Activated naive CD4-positive, alpha-beta T cell treated with anti-CD3 and anti-CD28 coated beads, Interleukin-2, amount 50 U/mL, for 72 hours (primary cell): ENCODE measurements around the gene SDHA. TPM values are rescaled to one million over a fixed set of nuclear protein-coding genes. Genes with fewer than 3 reads are reported as not detected.

Experiments
- ATAC-seq, 2 donors: fragments of 150-1000 bp; cut with Tn5 transposase; 2 replicates each; pipeline ENCODE4 v1.10.0; 2021; ENCODE audit warnings: mild to moderate bottlenecking in 2 of 2, moderate library complexity in 2 of 2
- DNase-seq, 2 donors: peaks; one replicate each; pipeline ENCODE4 v3.0.0; 2021 to 2022; ENCODE audit warnings: low spot score in 2 of 2
- H3K27ac Mint-ChIP-seq, 2 donors: one replicate each; pipeline ENCODE4 v1.8.0; 2022; ENCODE audit warnings: mild to moderate bottlenecking in 2 of 2, mixed read lengths in 2 of 2
- H3K36me3 Mint-ChIP-seq, 2 donors: one replicate each; pipeline ENCODE4 v1.8.0; 2022; ENCODE audit warnings: mixed read lengths in 2 of 2
- H3K9me3 Mint-ChIP-seq, 2 donors: one replicate each; pipeline ENCODE4 v1.8.0; 2022; ENCODE audit warnings: mixed read lengths in 2 of 2
- total RNA-seq, 2 donors: library from RNA; stranded (reverse); gene quantifications; one replicate each; pipeline ENCODE4 v1.2.3, GENCODE V29; 2022

Gene SDHA
- total RNA-seq, 2 donors from 2014 or later = 156 to 198 TPM

DNA sequence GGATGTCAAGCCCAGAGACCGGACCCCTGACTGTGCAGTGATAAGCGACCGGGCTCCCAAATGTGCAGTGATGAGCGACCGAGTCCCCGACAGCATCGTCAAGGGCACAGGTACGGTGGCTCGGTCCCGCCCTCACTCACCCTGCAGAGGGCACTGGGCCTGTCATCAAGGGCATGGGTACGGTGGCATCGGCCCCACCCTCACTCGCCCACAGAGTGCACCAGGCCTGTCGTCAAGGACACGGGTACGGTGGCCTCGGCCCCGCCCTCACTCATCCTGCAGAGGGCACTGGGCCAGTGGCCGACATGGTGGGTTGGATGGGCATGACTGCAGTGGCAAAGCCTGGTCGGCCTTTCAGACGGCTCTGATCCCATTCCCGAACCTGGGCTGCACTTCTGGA lies 36.6 kb upstream of the SDHA start:
- no peak overlapping the region for H3K27ac Mint-ChIP-seq
- ATAC-seq (no peak), DNase-seq (no peak)
- no peaks in the 10 kb centered on the region for H3K9me3 Mint-ChIP-seq
- no peaks in the 10 kb centered on the region for H3K36me3 Mint-ChIP-seq

DNA sequence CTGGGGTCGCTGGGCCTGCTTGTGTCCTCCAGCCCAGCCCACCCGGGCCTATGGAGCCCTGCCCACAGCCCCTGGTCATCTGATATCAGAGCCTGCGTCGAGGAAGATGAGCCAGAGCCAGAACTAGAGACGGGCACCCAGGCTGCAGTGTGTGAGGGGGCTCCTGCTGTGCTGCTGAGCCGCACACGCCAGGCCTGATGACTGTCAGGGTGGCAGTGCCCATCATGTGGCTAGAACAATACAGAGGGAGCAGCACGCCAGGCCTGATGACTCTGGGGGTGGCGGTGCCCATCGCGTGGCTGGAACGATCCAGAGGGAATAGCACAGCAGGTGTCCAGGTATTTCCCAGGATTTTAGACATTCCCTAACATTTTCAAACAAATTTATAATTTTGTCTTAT lies 36.0 kb upstream of the SDHA start:
- no peaks in the 10 kb centered on the region for H3K36me3 Mint-ChIP-seq
- H3K9me3 Mint-ChIP-seq = no peaks in the 10 kb centered on the region
- H3K27ac Mint-ChIP-seq = peak overlapping the region in 1 of 2 donors; percentile 10
- ATAC-seq (no peak), DNase-seq (no peak)

DNA sequence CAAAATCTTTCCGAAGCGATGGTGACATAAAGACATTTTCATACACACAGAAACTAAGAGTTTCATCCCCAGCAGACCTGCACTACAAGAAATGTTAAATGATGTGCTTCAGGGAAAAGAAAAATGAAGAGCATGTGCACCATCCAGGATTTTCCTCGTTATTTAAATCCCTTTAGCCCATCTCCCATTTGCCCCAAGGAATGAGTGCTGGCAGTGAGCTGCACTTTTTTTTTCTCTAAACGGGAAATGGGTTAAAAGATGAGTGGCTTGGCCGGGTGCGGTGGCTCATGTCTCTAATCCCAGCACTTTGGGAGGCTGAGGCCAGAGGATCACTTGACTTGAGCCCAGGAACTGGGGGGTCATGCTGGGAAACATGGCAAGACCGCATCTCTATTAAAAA lies 33.6 kb upstream of the SDHA start:
- no peak for DNase-seq
- no peaks in the 10 kb centered on the region for H3K9me3 Mint-ChIP-seq
- H3K27ac Mint-ChIP-seq = no peak overlapping the region
- no peaks in the 10 kb centered on the region for H3K36me3 Mint-ChIP-seq
- no peak for ATAC-seq

DNA sequence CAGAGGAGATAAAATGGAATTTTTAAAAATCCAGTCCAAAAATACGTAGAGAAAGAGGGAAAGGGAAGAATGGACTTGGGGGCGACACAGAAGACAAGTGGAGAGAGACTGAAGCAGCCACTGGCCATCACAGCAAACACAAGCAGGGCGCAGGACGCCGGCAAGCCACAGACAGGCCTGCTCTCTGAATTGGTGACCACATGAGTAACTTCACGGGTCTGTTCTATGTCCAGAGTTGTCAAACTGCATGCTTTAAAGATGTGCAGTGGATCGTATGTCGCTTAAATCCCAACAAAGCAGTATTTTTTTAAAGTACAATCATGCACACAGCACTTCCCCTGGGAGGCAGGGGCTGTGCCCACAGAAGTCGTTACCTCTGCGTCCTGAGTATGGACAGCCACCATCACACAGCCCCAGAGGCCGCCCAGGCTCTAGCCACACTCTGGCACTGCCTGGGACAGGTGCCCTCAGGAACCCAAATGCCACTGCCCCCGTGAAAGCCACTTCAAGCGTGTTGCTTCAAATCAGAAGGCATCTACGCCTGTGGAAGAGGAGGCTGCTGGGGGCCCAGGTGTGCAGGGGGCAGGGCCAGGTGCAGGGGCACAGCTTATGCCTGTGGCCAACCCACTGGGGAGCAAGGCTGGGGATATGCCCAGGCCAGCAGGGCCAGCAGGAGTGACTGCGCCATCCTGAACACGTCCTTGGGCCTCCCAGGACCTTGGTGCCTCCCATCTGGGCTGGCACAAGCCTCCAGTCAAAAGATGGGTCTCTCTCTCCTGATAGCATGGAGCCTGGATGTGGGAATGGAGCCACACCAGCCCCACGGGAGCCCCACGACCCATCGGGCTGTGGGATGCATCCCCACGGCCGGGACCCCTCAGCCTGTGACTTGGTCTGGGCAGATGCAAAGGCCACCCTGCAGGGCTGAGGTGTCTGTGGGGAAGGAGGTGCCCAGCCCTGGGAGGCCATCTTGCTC lies 32.7 kb upstream of the SDHA start:
- H3K27ac Mint-ChIP-seq = no peak overlapping the region
- ATAC-seq = no peak

DNA sequence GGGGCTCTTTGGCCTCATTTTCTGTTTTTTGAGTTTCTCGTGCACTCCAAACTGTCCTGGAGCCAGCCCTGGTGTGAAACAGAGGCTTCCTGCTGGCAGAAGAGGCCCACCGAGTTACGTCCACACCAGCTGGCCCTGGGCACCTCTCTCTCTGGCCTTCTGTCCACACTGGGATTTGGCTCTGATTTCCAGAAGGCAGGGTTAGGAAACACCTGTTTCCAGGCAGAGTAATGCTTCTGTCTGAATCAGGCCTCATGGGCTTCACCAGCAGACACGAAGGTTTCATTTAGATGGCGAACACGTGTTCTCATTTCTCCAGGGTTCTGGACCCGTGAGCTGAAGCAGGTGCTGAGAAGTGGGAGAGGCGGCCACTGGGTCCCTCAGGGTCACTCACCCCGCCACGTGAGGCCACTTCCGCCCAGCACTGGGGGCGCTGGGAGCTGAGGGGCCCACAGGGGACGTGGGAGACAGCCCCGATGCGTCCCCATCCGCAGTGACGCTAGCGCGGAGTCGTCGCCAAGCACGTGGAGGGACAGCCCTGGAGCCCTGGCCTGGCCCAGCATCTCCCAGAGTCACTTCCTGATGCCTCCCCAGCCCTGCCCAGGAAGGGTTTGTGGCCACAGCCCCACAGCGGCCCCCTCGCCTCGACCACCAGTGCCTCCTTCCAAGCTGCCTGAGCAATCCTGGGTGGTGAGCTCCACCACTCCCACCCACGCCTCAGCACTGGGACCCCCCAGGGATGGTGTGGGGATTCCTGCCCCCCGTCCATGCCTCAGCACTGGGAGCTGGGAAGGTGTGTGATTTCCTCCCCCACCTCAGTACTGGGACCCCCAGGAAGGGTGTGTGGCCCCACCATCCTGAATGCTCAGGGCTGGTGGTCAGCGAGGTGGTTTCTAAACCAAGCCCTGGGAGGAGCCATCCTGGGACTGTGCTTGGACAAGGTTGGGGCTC lies 31.8 kb upstream of the SDHA start:
- H3K9me3 Mint-ChIP-seq = no peaks in the 10 kb centered on the region
- no peak for ATAC-seq
- DNase-seq = no peak
- H3K27ac Mint-ChIP-seq = no peak overlapping the region
- H3K36me3 Mint-ChIP-seq = no peaks in the 10 kb centered on the region

More for the DNA sequence above, 32.7 kb upstream of the SDHA start:
- DNase-seq = no peak
- no peaks in the 10 kb centered on the region for H3K36me3 Mint-ChIP-seq
- no peaks in the 10 kb centered on the region for H3K9me3 Mint-ChIP-seq

DNA sequence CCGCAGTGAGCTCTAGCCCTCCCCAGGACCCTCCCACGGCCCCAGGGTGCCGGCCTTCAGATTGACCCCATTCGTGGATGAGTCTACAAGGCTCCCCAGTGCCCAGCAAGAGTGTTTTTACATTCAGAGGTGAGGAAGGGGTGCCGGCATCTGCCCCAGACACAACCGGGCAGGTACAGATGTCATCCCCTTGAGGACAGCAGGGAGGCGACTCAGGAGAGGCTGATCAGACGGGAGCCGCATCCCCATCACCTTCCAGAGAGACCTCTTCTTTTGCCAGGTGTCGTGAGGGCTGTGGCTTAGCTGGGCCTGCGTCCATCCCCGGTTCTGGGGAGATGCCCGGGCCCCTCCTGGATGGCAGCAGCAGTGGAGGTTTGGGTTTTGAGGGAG lies 31.1 kb upstream of the SDHA start:
- Mint-ChIP-seq H3K9me3 (no peaks in the 10 kb centered on the region), H3K36me3 (no peaks in the 10 kb centered on the region), H3K27ac (no peak overlapping the region)
- DNase-seq (no peak), ATAC-seq (no peak)

DNA sequence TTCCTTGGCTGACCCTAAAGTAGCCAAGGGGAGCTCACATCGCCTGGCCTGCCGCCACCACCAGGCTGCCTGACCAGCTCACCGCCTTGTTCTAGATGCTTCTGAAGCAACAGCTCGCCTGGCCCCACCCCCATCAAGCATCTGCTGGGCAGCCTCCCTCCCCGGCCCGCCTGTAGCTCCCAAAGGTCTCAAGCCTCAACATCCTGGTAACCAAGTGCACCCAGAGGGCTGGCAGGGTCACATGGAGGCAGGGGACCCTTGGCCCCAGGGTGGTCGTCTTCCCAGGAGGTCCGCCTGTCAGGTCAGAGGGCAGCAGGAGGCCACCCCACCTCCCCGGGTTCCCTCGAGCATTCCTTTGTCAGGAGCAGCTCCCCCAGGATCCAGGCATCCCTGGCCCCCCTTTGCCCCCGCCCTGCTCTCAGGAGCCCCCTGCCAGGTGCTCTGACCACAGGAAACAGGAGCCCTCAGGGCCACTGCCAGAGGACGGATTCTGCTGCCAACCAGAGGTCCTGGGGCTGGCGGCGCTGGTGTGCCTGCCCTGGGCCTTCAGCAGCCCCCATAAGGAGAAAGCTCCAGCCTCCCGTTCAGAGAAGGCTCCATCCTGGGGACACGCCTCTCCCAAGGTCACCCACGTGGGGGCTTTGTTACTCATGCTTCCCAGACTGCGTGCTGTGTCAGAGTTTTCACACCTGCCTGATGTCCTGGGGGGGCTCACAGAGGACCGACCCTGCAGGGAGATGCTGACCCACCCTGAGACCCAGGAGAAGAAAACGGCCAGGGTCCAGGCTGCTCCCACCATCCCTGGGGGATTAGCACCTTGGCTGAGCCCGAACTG lies 30.3 kb upstream of the SDHA start:
- Mint-ChIP-seq H3K27ac (peak overlapping the region in 1 of 2 donors; percentile 20), H3K9me3 (no peaks in the 10 kb centered on the region), H3K36me3 (no peaks in the 10 kb centered on the region)
- no peak for DNase-seq
- no peak for ATAC-seq

DNA sequence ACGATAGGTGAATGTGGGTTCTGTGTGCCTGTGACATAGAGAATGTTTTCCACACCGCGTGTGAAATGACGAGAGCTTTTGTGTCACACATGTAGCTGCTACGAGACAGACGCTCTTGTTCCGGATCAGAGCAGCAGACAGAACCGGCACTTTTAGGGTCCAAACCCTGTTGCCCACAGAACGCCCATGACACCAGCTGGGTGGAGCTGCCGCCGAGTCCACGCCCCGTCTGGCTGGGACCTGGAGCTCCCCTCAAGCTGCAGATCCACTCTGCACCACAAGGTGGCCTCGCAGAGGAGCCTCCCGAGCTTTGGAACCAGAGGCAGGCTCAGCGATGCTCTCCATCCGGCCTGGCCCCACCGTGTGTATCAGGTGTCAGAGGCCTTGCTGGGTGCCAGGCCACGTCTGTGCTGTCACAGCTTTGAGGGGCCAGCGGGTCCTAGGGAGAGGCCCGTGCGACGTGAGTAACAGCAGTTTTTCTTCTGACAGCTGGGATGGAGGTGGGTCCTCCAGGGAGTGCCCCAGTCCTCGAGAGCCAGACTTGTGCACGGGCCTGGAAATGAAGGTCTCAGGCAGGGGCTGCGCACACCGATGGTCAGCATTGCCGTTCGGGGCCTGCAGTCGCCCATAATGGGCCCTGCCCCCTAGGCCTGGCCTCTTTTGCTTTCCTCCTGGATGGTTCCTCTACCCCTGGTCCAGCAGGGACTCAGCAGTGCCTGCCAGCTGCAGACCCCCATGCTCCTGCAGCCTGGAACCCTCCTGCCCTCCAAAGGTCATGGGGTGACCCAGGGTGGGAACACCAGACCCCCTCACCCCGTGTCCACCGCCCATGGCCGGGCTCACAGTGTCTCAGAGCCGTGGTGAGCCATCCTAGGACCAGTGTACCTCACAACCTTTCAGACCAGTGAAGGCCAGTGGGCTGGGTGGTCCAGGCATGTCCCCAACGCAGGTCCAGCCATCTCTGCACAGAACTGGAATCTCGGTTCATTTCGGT lies 29.3 kb upstream of the SDHA start:
- Mint-ChIP-seq H3K9me3 (no peaks in the 10 kb centered on the region), H3K27ac (peak overlapping the region in 1 of 2 donors; percentile 20), H3K36me3 (no peaks in the 10 kb centered on the region)
- ATAC-seq (peak; percentile 93 to 96), DNase-seq (peak; percentile 81 to 93)

DNA sequence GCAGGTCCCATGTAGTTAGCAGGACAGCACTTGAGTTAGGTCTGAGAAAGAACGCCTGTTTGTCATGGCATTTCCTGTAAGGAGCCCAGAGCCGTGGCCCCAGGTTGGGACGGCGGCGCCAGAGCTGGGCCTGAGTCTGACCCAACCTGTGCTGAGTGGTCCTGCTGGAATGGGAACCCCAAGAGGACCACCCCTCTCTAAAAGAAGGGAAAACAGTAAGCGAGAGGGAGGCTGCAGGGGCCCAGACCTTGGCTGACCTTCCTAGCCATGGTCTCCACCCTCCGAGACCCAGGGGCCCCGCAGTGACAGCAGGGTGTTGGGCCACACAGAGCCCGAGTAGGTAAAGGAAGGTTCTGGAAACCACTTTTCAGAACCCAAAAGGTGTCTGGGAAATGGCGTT lies 28.6 kb upstream of the SDHA start:
- H3K9me3 Mint-ChIP-seq = no peaks in the 10 kb centered on the region
- peak overlapping the region in 1 of 2 donors; percentile 20 for H3K27ac Mint-ChIP-seq

DNA sequence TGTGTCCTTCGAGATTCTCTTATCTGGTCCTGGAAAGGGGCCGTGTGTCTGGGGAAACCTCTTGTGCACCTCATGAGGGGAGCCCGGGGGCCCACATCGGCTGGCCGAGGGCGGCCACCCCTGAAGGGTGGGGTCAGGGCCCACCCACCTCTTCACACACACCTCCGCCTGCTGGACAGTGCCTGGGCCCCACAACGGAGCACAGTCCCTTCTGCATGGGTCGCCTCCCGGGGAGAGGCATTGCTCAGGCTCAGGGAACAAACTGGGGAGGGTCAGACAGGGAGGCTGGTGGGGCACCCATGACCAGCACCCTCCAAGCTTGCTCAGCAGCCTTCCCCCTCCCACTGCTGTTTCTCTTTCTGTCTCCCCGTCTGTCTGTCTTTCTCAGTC lies 28.1 kb upstream of the SDHA start:
- ATAC-seq (no peak), DNase-seq (no peak)
- H3K36me3 Mint-ChIP-seq = no peaks in the 10 kb centered on the region
- H3K9me3 Mint-ChIP-seq = no peaks in the 10 kb centered on the region
- H3K27ac Mint-ChIP-seq = no peak overlapping the region

More for the DNA sequence above, 28.6 kb upstream of the SDHA start:
- DNase-seq = no peak
- ATAC-seq = no peak
- no peaks in the 10 kb centered on the region for H3K36me3 Mint-ChIP-seq

DNA sequence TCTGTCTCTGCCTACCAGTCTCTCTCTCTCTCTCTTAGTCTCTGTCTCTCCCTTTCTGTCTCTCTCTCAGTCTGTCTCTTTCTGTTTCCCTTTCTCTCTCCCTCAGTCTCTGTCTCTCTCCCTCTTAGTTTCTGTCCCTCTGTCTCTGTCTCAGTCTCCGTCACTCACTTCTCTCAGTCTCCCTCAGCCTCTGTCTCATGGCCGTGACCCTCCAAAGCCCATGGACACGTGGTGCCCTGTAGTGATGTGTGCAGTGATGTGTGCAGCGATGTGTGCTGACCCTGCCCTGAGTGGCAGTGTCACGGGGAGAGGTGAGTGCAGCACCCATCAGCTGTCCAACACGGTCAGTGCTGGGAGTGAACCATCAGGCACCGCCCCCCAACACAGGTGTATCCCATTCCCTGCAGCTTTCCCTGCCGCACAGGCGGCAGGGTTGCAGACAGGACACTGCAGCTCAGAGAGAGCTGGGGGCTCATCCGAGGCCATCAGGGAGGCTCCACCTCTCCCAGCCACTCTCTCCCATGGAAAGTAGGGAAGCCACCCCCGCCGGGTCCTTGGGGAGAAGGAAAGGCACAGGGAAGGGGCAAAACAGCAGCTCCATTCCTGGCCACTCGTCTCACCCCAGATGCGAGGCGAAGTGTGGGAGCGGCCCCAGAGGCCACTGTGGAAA lies 27.6 kb upstream of the SDHA start:
- no peaks in the 10 kb centered on the region for H3K36me3 Mint-ChIP-seq
- ATAC-seq (peak in 1 of 2 donors; percentile 14), DNase-seq (no peak)
- H3K9me3 Mint-ChIP-seq = no peaks in the 10 kb centered on the region
- H3K27ac Mint-ChIP-seq = no peak overlapping the region

DNA sequence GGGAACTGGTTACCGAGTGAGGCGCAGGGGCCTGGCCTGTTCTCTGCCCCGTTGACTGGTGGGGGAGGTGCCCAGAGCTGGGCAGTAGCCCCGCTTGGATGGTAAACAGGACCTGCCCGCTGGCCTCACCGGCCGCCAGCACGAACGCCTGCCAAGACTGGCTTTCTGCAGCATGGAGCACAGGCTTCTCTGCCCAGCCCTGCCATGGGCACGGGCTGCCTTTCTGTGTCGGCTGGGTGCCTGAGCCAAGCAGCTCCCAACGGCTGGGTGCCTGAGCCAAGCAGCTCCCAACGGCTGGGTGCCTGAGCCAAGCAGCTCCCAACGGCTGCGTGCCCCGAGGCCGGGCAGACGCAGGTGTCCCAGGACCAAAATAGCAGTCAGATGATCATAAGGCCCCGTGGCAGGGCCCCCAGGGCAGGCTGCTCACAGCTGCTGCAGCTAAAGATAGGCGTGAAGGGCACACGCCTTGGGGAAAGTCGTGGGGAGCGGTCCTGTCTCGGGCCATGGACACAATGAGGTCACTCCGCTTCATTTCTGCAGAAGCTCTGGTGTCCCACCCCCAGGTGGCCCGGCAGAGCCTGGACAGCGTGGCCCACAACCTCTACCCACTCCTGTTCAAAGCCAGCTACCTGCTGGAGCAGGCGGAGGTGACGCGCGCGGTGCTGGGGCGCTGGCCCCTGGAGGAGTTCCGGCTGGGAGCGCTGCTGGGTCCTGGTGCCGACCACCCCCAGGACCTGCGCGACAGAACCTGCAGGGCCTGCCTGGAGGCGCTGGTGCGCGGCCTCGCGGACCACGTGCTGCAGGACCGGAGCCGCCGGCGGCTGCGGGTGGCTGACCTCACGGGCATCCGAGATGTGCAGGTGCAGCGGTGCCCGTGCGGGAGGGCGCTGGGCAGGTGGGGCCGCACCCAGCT lies 26.8 kb upstream of the SDHA start, which contains the start of gene LRRC14B:
LRRC14B (plus strand) TSS at position 460 of the 913 bp plus-strand sequence; CDS start at position 504, 44 bp downstream.
- Mint-ChIP-seq H3K27ac (peak within 1 kb of the TSS in 1 of 2 donors; percentile 32), H3K9me3 (no peaks in the 10 kb centered on the region), H3K36me3 (no peaks in the 10 kb centered on the region)
- ATAC-seq = peak in 1 of 2 donors; percentile 23
- DNase-seq = no peak

DNA sequence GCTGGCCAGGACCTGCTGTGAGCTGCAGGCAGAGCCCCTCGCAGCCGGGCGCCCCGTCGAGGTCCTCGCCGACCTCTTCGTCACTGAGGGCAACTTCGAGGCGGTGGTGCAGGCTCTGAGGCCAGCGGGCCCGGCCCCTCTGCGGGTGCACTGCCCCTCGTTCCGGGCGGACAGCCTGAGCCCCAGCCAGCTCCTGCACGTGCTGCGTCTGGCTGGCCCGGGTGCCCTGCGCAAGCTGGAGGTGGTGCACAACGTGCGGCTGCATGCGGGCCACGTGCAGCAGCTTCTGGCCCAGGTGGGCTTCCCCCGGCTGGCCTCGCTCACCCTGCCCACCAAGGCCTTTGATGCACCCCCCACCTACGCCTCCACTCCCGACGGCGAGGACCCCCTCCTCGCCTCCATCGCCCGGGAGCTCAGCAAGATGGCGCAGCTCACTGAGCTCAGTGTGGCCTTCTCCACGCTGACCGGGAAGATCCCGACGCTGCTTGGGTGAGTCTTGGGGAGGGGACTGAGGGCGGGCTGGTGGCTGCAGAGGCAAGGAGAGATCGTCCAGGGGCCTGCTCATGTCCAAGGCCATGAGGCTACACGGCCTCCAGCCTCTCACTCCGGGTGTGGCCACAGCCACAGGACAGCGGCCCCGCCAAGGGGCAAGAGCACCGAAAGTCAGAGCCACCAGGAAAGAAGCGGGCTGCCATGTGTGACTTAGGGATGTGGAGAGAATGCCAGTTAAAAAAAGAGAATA lies 26.0 kb upstream of the SDHA start:
- no peak for ATAC-seq
- Mint-ChIP-seq H3K36me3 (no peaks in the 10 kb centered on the region), H3K27ac (peak overlapping the region in 1 of 2 donors; percentile 32), H3K9me3 (no peaks in the 10 kb centered on the region)
- DNase-seq = no peak
